ENCODE results near the gene IL10RA.
A peak's percentile ranks its signal among the peaks of the same experiment; 100 is the strongest.

DNA sequence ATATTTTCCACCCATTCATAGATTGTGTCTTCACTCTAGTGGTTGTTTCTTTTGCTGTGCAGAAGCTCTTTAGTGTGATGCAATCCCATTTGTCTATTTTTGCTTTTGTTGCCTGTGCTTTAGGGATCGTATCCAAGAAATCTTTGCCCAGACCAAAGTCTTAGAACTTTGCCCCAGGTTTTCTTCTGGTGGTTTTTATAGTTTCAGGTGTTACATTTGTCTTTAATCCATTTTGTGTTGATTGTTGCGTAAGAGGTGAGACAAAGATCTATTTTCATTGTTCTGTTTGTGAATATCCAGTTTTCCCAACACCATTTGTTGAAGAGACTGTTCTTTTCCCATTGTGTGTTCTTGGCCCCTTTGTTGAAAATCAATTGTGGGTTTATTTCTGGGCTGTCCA lies 6.4 kb downstream of the IL10RA start:
- TF ChIP-seq, protein P1, sequence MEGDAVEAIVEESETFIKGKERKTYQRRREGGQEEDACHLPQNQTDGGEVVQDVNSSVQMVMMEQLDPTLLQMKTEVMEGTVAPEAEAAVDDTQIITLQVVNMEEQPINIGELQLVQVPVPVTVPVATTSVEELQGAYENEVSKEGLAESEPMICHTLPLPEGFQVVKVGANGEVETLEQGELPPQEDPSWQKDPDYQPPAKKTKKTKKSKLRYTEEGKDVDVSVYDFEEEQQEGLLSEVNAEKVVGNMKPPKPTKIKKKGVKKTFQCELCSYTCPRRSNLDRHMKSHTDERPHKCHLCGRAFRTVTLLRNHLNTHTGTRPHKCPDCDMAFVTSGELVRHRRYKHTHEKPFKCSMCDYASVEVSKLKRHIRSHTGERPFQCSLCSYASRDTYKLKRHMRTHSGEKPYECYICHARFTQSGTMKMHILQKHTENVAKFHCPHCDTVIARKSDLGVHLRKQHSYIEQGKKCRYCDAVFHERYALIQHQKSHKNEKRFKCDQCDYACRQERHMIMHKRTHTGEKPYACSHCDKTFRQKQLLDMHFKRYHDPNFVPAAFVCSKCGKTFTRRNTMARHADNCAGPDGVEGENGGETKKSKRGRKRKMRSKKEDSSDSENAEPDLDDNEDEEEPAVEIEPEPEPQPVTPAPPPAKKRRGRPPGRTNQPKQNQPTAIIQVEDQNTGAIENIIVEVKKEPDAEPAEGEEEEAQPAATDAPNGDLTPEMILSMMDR (conservative IDR thresholded peaks at IDR 0.05; ENCODE audit: low read depth, low read length), result no peak
- TF ChIP-seq POLR2A (IDR thresholded peaks at IDR 0.05; ENCODE audit: low read depth, low read length), result no peak
- peak; percentile 57 for TF ChIP-seq CEBPB (IDR thresholded peaks at IDR 0.05; ENCODE audit: low read depth, low read length)
- no peak for TF ChIP-seq NFE2L2 (IDR thresholded peaks at IDR 0.05; ENCODE audit: low read depth, low read length)
- no peak for TF ChIP-seq MAZ (IDR thresholded peaks at IDR 0.05; ENCODE audit: borderline replicate concordance, low read depth, low read length)
- no peak for TF ChIP-seq RFX5 (IDR thresholded peaks at IDR 0.05; ENCODE audit: low read depth, low read length)
- no peak for TF ChIP-seq SMC3 (IDR thresholded peaks at IDR 0.05; ENCODE audit: low read depth, low read length)
- TF ChIP-seq, protein P2, sequence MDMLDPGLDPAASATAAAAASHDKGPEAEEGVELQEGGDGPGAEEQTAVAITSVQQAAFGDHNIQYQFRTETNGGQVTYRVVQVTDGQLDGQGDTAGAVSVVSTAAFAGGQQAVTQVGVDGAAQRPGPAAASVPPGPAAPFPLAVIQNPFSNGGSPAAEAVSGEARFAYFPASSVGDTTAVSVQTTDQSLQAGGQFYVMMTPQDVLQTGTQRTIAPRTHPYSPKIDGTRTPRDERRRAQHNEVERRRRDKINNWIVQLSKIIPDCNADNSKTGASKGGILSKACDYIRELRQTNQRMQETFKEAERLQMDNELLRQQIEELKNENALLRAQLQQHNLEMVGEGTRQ (IDR thresholded peaks at IDR 0.05; ENCODE audit: low read depth, low read length), result no peak
- TF ChIP-seq MAFK (IDR thresholded peaks at IDR 0.05; ENCODE audit: low read depth, low read length), result no peak
